ENCODE measurements around the gene QRSL1. TPM values are rescaled to one million over a fixed set of nuclear protein-coding genes. Genes with fewer than 3 reads are reported as not detected.

The QRSL1 gene
- total RNA-seq, 6 donors from 2014 or later, result 3.9 to 9.5 (median 7.7) TPM

- TF ChIP-seq POLR2AphosphoS5 (IDR thresholded peaks at IDR 0.05), result no peak
- TF ChIP-seq, protein P1, sequence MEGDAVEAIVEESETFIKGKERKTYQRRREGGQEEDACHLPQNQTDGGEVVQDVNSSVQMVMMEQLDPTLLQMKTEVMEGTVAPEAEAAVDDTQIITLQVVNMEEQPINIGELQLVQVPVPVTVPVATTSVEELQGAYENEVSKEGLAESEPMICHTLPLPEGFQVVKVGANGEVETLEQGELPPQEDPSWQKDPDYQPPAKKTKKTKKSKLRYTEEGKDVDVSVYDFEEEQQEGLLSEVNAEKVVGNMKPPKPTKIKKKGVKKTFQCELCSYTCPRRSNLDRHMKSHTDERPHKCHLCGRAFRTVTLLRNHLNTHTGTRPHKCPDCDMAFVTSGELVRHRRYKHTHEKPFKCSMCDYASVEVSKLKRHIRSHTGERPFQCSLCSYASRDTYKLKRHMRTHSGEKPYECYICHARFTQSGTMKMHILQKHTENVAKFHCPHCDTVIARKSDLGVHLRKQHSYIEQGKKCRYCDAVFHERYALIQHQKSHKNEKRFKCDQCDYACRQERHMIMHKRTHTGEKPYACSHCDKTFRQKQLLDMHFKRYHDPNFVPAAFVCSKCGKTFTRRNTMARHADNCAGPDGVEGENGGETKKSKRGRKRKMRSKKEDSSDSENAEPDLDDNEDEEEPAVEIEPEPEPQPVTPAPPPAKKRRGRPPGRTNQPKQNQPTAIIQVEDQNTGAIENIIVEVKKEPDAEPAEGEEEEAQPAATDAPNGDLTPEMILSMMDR (IDR thresholded peaks at IDR 0.05), result no peak
- no peak for TF ChIP-seq POLR2A (IDR thresholded peaks at IDR 0.05)
- no peak for TF ChIP-seq EP300 (IDR thresholded peaks at IDR 0.05)
- WGBS, 2 donors, result 81 to 87% methylated on average over 6 of the region's 6 CpGs
- H3K36me3 ChIP-seq, result peaks cover 0 to 21% (median 14%) of the 10 kb centered on the region in 4 donors
- no peaks in the 10 kb centered on the region for H3K9me3 ChIP-seq
- no peak overlapping the region for H3K4me3 ChIP-seq
- DNase-seq, result no peak
- no peak for ATAC-seq (ENCODE audit: low FRiP score in 2 of 2)
- no peaks in the 10 kb centered on the region for H3K4me1 ChIP-seq
- H3K27me3 ChIP-seq, result no peaks in the 10 kb centered on the region
- no peak overlapping the region for H3K27ac ChIP-seq
These were observed 37.1 kb downstream of the QRSL1 start for GRCh38 chr6:106666282-106667021.

DNA sequence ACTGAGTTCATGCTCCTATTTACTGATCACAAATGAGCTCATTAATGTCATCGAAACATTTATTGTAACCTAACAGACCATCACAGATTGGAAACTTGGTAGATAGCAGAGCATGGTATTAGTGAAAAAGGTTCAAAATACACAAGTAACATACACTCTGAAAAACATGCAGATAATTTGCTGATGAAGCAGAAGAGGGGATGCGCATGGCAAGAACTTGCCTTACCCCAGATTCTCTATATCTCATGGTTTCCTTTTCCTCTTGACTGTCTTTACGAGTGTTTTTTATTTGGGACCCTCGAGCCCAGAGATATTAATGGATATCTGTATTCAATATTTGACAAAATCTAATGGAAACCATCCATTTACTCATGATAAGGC lies 37.6 kb downstream of the QRSL1 start:
- TF ChIP-seq POLR2A (IDR thresholded peaks at IDR 0.05), result no peak
- TF ChIP-seq EP300 (IDR thresholded peaks at IDR 0.05), result no peak
- TF ChIP-seq, protein P1 (IDR thresholded peaks at IDR 0.05), result no peak
- no peak for TF ChIP-seq POLR2AphosphoS5 (IDR thresholded peaks at IDR 0.05)
- no peaks in the 10 kb centered on the region for H3K4me1 ChIP-seq
- DNase-seq (no peak), ATAC-seq (ENCODE audit: low FRiP score in 2 of 2) (no peak)
- no peak overlapping the region for H3K4me3 ChIP-seq
- WGBS, 2 donors, result 91 to 92% methylated on average over 4 of the region's 4 CpGs
- peaks cover 0 to 21% (median 14%) of the 10 kb centered on the region in 4 donors for H3K36me3 ChIP-seq
- no peaks in the 10 kb centered on the region for H3K9me3 ChIP-seq
- no peak overlapping the region for H3K27ac ChIP-seq
- H3K27me3 ChIP-seq, result no peaks in the 10 kb centered on the region

DNA sequence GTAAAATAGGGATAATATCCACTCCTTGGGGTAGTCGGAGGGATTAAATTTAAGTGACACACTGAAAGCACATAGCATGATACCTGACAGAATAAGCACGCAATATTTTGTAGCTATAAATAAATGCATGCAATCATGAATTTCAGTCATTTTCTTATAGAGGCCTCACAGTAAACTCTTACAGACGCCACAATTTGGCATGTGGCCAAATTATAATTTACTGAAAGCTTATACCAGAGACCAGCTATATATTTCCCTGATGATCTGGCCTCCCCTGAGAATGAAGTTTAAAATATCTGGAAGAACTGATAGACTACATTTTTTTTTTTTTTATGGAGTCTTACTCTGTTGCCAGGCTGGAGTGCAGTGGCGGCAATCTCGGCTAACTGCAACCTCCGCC lies 40.9 kb downstream of the QRSL1 start:
- 86 to 91% methylated on average over 6 of the region's 6 CpGs for WGBS, 2 donors
- Histone ChIP-seq H3K36me3 (peaks cover 0 to 3% (median under 1%) of the 10 kb centered on the region in 4 donors), H3K4me3 (no peak overlapping the region), H3K9me3 (no peaks in the 10 kb centered on the region), H3K4me1 (no peaks in the 10 kb centered on the region), H3K27me3 (no peaks in the 10 kb centered on the region), H3K27ac (no peak overlapping the region)
- TF ChIP-seq POLR2A (IDR thresholded peaks at IDR 0.05) (no peak), POLR2AphosphoS5 (IDR thresholded peaks at IDR 0.05) (no peak), EP300 (IDR thresholded peaks at IDR 0.05) (no peak)
- TF ChIP-seq, protein P1 (IDR thresholded peaks at IDR 0.05), result no peak
- DNase-seq (no peak), ATAC-seq (ENCODE audit: low FRiP score in 2 of 2) (no peak)

GRCh38 chr6:106671651-106672050 lies 42.3 kb downstream of the QRSL1 start:
- TF ChIP-seq POLR2AphosphoS5 (IDR thresholded peaks at IDR 0.05) (no peak), POLR2A (IDR thresholded peaks at IDR 0.05) (no peak)

GRCh38 chr6:106674541-106675229 lies 45.3 kb downstream of the QRSL1 start:
- ATAC-seq (ENCODE audit: low FRiP score in 2 of 2), result no peak
- TF ChIP-seq POLR2A (IDR thresholded peaks at IDR 0.05), result no peak
- no peak for TF ChIP-seq EP300 (IDR thresholded peaks at IDR 0.05)
- no peak for TF ChIP-seq POLR2AphosphoS5 (IDR thresholded peaks at IDR 0.05)
- TF ChIP-seq, protein P1 (IDR thresholded peaks at IDR 0.05), result no peak
- H3K27ac ChIP-seq, result no peak overlapping the region

More at GRCh38 chr6:106671651-106672050, 42.3 kb downstream of the QRSL1 start:
- WGBS, 2 donors, result 90 to 93% methylated on average over 3 of the region's 3 CpGs
- H3K9me3 ChIP-seq, result no peaks in the 10 kb centered on the region
- ATAC-seq (ENCODE audit: low FRiP score in 2 of 2) (no peak), DNase-seq (no peak)
- no peak overlapping the region for H3K4me3 ChIP-seq
- H3K4me1 ChIP-seq, result no peaks in the 10 kb centered on the region
- no peak overlapping the region for H3K27ac ChIP-seq
- no peaks in the 10 kb centered on the region for H3K27me3 ChIP-seq
- peaks cover 0 to 2% (median 0%) of the 10 kb centered on the region in 4 donors for H3K36me3 ChIP-seq

More at GRCh38 chr6:106674541-106675229, 45.3 kb downstream of the QRSL1 start:
- Histone ChIP-seq H3K4me3 (no peak overlapping the region), H3K27me3 (no peaks in the 10 kb centered on the region), H3K36me3 (no peaks in the 10 kb centered on the region), H3K9me3 (no peaks in the 10 kb centered on the region), H3K4me1 (no peaks in the 10 kb centered on the region)
- DNase-seq, result no peak

Data from upper lobe of left lung (tissue), 6 donors.